Hepatocyte (in vitro differentiated cells): Measurements from ENCODE around the gene IZUMO1R. TPM values are rescaled to one million over a fixed set of nuclear protein-coding genes. Genes with fewer than 3 reads are reported as not detected.

Source experiments
- DNase-seq: peaks from one replicate; pipeline ENCODE4 v3.0.0-alpha.2; 2016; ENCODE audit warnings: low spot score
- H2AFZ ChIP-seq: fragments of 200-600 bp; sonication (generic); 2 replicates; pipeline ENCODE4 v1.6.0; 2016; ENCODE audit warnings: antibody characterized with exemption, mild to moderate bottlenecking
- H3K27ac ChIP-seq: fragments of 200-600 bp; sonication (generic); 2 replicates; pipeline ENCODE4 v1.5.1; 2016; ENCODE audit warnings: mild to moderate bottlenecking
- H3K27me3 ChIP-seq: fragments of 200-600 bp; sonication (generic); 2 replicates; pipeline ENCODE4 v1.6.1; 2016
- H3K36me3 ChIP-seq: fragments of 200-600 bp; sonication (generic); replicated peaks from 2 replicates; pipeline ENCODE4 v1.5.1; 2016; ENCODE audit warnings: low read depth; ENCODE audit not compliant: insufficient read depth
- H3K4me1 ChIP-seq: fragments of 200-600 bp; sonication (generic); 2 replicates; pipeline ENCODE4 v1.5.1; 2016; ENCODE audit warnings: mild to moderate bottlenecking, moderate library complexity; ENCODE audit not compliant: insufficient read depth
- H3K4me2 ChIP-seq: fragments of 200-600 bp; sonication (generic); 2 replicates; pipeline ENCODE4 v1.6.0; 2016
- H3K4me3 ChIP-seq: fragments of 200-600 bp; sonication (generic); 2 replicates; pipeline ENCODE4 v1.5.1; 2016; ENCODE audit warnings: mild to moderate bottlenecking
- H3K79me2 ChIP-seq: fragments of 200-600 bp; sonication (generic); 2 replicates; pipeline ENCODE4 v1.6.0; 2017; ENCODE audit warnings: mild to moderate bottlenecking
- H3K9me2 ChIP-seq: fragments of 200-600 bp; sonication (generic); replicated peaks from 2 replicates; pipeline ENCODE4 v1.6.0; 2017; ENCODE audit warnings: mild to moderate bottlenecking; ENCODE audit not compliant: insufficient read depth
- H3K9me3 ChIP-seq: fragments of 200-600 bp; sonication (generic); 2 replicates; pipeline ENCODE4 v1.5.1; 2016; ENCODE audit warnings: low read depth, mild to moderate bottlenecking
- H4K20me1 ChIP-seq: fragments of 200-600 bp; sonication (generic); 2 replicates; pipeline ENCODE4 v1.6.0; 2016; ENCODE audit warnings: mild to moderate bottlenecking; ENCODE audit not compliant: insufficient read depth, poor library complexity, severe bottlenecking
- EZH2 ChIP-seq: fragments of 200-600 bp; sonication (generic); IDR thresholded peaks from 2 replicates; pipeline ENCODE4 v1.6.1; 2016; ENCODE audit warnings: antibody characterized with exemption, mild to moderate bottlenecking, borderline replicate concordance
- EZH2phosphoT487 ChIP-seq: fragments of 200-600 bp; sonication (generic); IDR thresholded peaks from one replicate; pipeline ENCODE4 v1.6.1; 2018; ENCODE audit warnings: antibody characterized with exemption, mild to moderate bottlenecking, low read depth, moderate library complexity; ENCODE audit not compliant: unreplicated experiment, severe bottlenecking
- WGBS: methylation state at CpG from one replicate; pipeline ENCODE4 v1.1.6; 2016; ENCODE audit warnings: low lambda C conversion rate; ENCODE audit errors: missing lambda C conversion rate; 5-methylcytosine and 5-hydroxymethylcytosine counted together
- polyA plus RNA-seq: library from polyadenylated mRNA; unstranded; fragments of >200 nt; fragmentation: Nextera tagmentation; extraction: Ambion mirVana; gene quantifications from 2 replicates; pipeline ENCODE4 v1.2.1, GENCODE V29; 2016
- total RNA-seq: library from RNA; depleted of rRNA; stranded (reverse); fragments of >200 nt; gene quantifications from 2 replicates; pipeline ENCODE4 v1.2.3, GENCODE V29; 2014
- TF ChIP-seq, protein P1 (sequence below): fragments of 200-600 bp; sonication (generic); IDR thresholded peaks from 2 replicates; pipeline ENCODE4 v1.5.1; 2016; ENCODE audit warnings: antibody characterized with exemption, mild to moderate bottlenecking; ENCODE audit not compliant: poor library complexity

The IZUMO1R gene
- total and polyA plus RNA-seq, 2 experiments from 2014 or later: not detected

DNA sequence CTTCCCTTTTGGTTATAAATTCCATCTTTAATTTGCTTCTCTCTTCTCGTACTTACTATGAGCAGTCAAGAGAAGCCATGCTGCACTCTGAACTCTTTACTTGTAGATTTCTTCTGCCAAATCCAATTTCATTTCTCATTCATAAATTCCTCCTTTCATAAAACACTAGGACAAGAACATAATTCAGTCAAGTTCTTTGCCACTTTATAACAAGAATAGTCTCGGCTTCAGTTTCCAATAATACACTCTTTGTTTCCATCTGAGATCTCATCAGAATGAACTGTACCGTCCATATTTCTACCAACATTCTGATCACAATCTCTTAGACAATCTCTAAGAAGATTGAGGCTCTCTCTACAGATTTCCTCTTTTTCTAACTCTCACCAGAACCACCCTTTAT is 25.1 kb downstream of the IZUMO1R start:
- Histone ChIP-seq H3K36me3 (no peaks in the 10 kb centered on the region), H3K79me2 (no peaks in the 10 kb centered on the region), H3K4me3 (no peak overlapping the region), H3K4me2 (no peak overlapping the region), H3K4me1 (no peaks in the 10 kb centered on the region), H3K9me2 (no peaks in the 10 kb centered on the region), H2AFZ (no peak overlapping the region), H4K20me1 (no peaks in the 10 kb centered on the region), H3K27me3 (no peaks in the 10 kb centered on the region), H3K27ac (no peak overlapping the region), H3K9me3 (no peaks in the 10 kb centered on the region)
- TF ChIP-seq EZH2phosphoT487 (no peak), EZH2 (no peak)
- TF ChIP-seq, protein P1, sequence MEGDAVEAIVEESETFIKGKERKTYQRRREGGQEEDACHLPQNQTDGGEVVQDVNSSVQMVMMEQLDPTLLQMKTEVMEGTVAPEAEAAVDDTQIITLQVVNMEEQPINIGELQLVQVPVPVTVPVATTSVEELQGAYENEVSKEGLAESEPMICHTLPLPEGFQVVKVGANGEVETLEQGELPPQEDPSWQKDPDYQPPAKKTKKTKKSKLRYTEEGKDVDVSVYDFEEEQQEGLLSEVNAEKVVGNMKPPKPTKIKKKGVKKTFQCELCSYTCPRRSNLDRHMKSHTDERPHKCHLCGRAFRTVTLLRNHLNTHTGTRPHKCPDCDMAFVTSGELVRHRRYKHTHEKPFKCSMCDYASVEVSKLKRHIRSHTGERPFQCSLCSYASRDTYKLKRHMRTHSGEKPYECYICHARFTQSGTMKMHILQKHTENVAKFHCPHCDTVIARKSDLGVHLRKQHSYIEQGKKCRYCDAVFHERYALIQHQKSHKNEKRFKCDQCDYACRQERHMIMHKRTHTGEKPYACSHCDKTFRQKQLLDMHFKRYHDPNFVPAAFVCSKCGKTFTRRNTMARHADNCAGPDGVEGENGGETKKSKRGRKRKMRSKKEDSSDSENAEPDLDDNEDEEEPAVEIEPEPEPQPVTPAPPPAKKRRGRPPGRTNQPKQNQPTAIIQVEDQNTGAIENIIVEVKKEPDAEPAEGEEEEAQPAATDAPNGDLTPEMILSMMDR: no peak
- no peak for DNase-seq
- WGBS: 94% methylated on average over 3 of the region's 3 CpGs

DNA sequence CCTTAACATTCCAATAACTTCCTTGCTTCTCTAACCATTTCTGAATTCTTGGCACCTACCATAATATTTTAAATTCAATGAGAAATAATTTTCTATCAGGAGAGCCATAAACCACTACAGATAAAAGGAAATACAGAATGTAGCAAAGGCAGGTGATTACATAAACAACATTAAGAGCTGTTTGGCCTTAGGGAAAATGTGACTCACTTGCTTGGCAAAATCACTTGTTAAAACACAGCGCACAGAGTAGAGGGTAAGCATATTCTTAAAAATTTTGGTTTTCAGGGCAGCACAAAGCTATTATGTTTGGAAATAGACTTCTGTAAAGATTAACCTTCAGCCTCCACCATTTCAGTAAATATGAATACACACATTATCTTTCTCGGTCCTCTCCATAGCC is 26.4 kb downstream of the IZUMO1R start:
- no peak overlapping the region for H3K4me3 ChIP-seq
- no peak for DNase-seq
- no peaks in the 10 kb centered on the region for H3K79me2 ChIP-seq
- no peaks in the 10 kb centered on the region for H3K9me2 ChIP-seq
- no peak overlapping the region for H3K4me2 ChIP-seq
- H3K27ac ChIP-seq: no peak overlapping the region
- no peaks in the 10 kb centered on the region for H3K4me1 ChIP-seq
- no peaks in the 10 kb centered on the region for H3K9me3 ChIP-seq
- no peaks in the 10 kb centered on the region for H3K27me3 ChIP-seq
- 81% methylated on average over 2 of the region's 2 CpGs for WGBS
- TF ChIP-seq EZH2: no peak
- no peak for TF ChIP-seq EZH2phosphoT487
- TF ChIP-seq, protein P1: no peak
- H2AFZ ChIP-seq: no peak overlapping the region
- no peaks in the 10 kb centered on the region for H4K20me1 ChIP-seq
- no peaks in the 10 kb centered on the region for H3K36me3 ChIP-seq

DNA sequence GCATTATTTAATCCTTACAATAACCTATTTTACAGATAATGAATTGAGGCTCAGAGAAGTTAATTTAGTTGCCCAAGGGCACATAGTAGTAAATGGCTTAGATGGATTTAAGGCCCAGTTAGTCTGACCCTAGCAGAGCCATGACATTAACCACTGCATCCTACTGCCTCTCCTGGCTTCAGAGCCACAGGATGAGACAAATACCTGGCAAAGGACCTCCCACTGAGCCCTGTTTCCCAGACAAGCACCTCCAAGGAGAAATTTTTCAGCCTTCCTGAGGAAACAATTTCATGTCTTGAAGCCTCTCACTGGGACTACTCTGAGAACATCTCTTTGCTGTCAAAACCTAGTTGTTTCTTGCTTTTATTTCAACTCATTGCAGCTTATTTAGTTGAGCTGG is 28.4 kb downstream of the IZUMO1R start:
- no peak overlapping the region for H3K4me3 ChIP-seq
- no peak overlapping the region for H2AFZ ChIP-seq
- DNase-seq: no peak
- no peaks in the 10 kb centered on the region for H4K20me1 ChIP-seq
- H3K9me2 ChIP-seq: no peaks in the 10 kb centered on the region
- no peaks in the 10 kb centered on the region for H3K4me1 ChIP-seq
- H3K27ac ChIP-seq: no peak overlapping the region
- H3K79me2 ChIP-seq: no peaks in the 10 kb centered on the region
- no peaks in the 10 kb centered on the region for H3K9me3 ChIP-seq
- no peaks in the 10 kb centered on the region for H3K36me3 ChIP-seq
- no peak overlapping the region for H3K4me2 ChIP-seq
- no peaks in the 10 kb centered on the region for H3K27me3 ChIP-seq
- TF ChIP-seq EZH2 (no peak), EZH2phosphoT487 (no peak)
- TF ChIP-seq, protein P1: no peak

DNA sequence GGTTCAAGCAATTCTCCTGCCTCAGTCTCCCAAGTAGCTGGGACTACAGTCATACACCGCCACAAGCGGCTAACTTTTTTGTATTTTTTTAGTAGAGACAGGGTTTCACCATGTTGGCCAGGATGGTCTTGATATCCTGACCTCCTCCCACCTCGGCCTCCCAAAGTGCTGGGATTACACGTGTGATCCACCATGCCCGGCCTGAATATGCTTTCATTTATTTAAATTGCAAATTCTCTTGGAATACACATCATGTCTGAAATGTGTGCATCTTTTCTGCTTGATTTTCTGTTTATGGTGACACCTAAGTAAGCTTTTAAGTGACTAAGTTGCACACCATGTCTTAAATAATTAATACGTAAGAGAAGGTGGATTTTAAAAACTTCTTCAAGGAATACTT is 31.7 kb downstream of the IZUMO1R start:
- Histone ChIP-seq H3K9me2 (no peaks in the 10 kb centered on the region), H3K4me3 (no peak overlapping the region), H4K20me1 (no peaks in the 10 kb centered on the region), H3K9me3 (no peaks in the 10 kb centered on the region), H3K4me2 (no peak overlapping the region), H2AFZ (no peak overlapping the region), H3K27me3 (no peaks in the 10 kb centered on the region), H3K36me3 (no peaks in the 10 kb centered on the region), H3K4me1 (no peaks in the 10 kb centered on the region), H3K27ac (no peak overlapping the region), H3K79me2 (no peaks in the 10 kb centered on the region)
- 90% methylated on average over 6 of the region's 6 CpGs for WGBS
- DNase-seq: no peak
- TF ChIP-seq EZH2 (no peak), EZH2phosphoT487 (no peak)
- TF ChIP-seq, protein P1: no peak
